ENCODE results near the gene GPRC5C.

- TF ChIP-seq TAF1 (IDR thresholded peaks at IDR 0.05; ENCODE audit: low read depth): no peak
- TF ChIP-seq EP300 (IDR thresholded peaks at IDR 0.05; ENCODE audit: borderline replicate concordance): no peak
- TF ChIP-seq NFIC (IDR thresholded peaks at IDR 0.05): no peak
- no peak for TF ChIP-seq RAD21 (IDR thresholded peaks at IDR 0.05; ENCODE audit: low read depth)
- TF ChIP-seq TEAD4 (IDR thresholded peaks at IDR 0.05): no peak
- no peak for TF ChIP-seq TCF12 (IDR thresholded peaks at IDR 0.05; ENCODE audit: low read depth)
- no peak for TF ChIP-seq CEBPB (IDR thresholded peaks at IDR 0.05)
- TF ChIP-seq MAX (IDR thresholded peaks at IDR 0.05): no peak
- TF ChIP-seq ZBTB7A (IDR thresholded peaks at IDR 0.05; ENCODE audit: low read depth): no peak
- no peak for TF ChIP-seq FOXM1 (IDR thresholded peaks at IDR 0.05; ENCODE audit: borderline replicate concordance, low read depth)
- no peak for TF ChIP-seq YY1 (IDR thresholded peaks at IDR 0.05; ENCODE audit: low read depth)
- TF ChIP-seq REST (IDR thresholded peaks at IDR 0.05; ENCODE audit: low read depth): no peak
- TF ChIP-seq CREB1 (IDR thresholded peaks at IDR 0.05; ENCODE audit: low read depth): no peak
- no peak for TF ChIP-seq USF1 (IDR thresholded peaks at IDR 0.05)
Measured at GRCh38 chr17:74433421-74434121, 1.7 kb downstream of the GPRC5C start.

All from Ishikawa (cell line).